ENCODE measurements around the gene APOBEC3A. TPM values are rescaled to one million over a fixed set of nuclear protein-coding genes. Genes with fewer than 3 reads are reported as not detected.
"Not testable (repeated sequence)": the region's sequence is repeated elsewhere in the genome, so short reads cannot be mapped to it uniquely, and the experiment has no call there.

APOBEC3A gene
- total RNA-seq, 1 donor: not detected

- Histone ChIP-seq H3K27me3 (ENCODE audit: insufficient read depth, low read length) (peaks cover 11% of the 10 kb centered on the region), H3K4me1 (ENCODE audit: insufficient read depth, low read length) (no peaks in the 10 kb centered on the region), H3K36me3 (ENCODE audit: insufficient read depth, low read length) (no peaks in the 10 kb centered on the region), H3K9me3 (ENCODE audit: low read depth, low read length) (no peaks in the 10 kb centered on the region), H3K79me2 (ENCODE audit: insufficient read depth, low read length) (no peaks in the 10 kb centered on the region), H4K20me1 (ENCODE audit: insufficient read depth, low read length) (no peaks in the 10 kb centered on the region), H2AFZ (ENCODE audit: low read length) (no peak overlapping the region), H3K27ac (ENCODE audit: low read depth, low read length) (no peak overlapping the region), H3K4me2 (ENCODE audit: insufficient read depth, low read length) (no peak overlapping the region), H3K4me3 (ENCODE audit: insufficient read depth, low read length) (no peak overlapping the region)
- no peak for TF ChIP-seq CTCF (IDR thresholded peaks at IDR 0.05; ENCODE audit: extremely low read depth, low read depth, low read length)
- DNase-seq (ENCODE audit: insufficient read length, low spot score, missing footprints): no peak
Observed at GRCh38 chr22:38996105-38996504, 38.7 kb downstream of the APOBEC3A start.

- Histone ChIP-seq H3K4me3 (ENCODE audit: insufficient read depth, low read length) (no peak overlapping the region), H3K27me3 (ENCODE audit: insufficient read depth, low read length) (peaks cover 11% of the 10 kb centered on the region), H2AFZ (ENCODE audit: low read length) (no peak overlapping the region), H3K9me3 (ENCODE audit: low read depth, low read length) (no peaks in the 10 kb centered on the region), H3K4me2 (ENCODE audit: insufficient read depth, low read length) (no peak overlapping the region), H3K79me2 (ENCODE audit: insufficient read depth, low read length) (no peaks in the 10 kb centered on the region), H3K4me1 (ENCODE audit: insufficient read depth, low read length) (no peaks in the 10 kb centered on the region), H4K20me1 (ENCODE audit: insufficient read depth, low read length) (no peaks in the 10 kb centered on the region), H3K27ac (ENCODE audit: low read depth, low read length) (no peak overlapping the region), H3K36me3 (ENCODE audit: insufficient read depth, low read length) (no peaks in the 10 kb centered on the region)
- no peak for DNase-seq (ENCODE audit: insufficient read length, low spot score, missing footprints)
- TF ChIP-seq CTCF (IDR thresholded peaks at IDR 0.05; ENCODE audit: extremely low read depth, low read depth, low read length): no peak
Observed at GRCh38 chr22:38997518-38997917, 40.1 kb downstream of the APOBEC3A start.

GRCh38 chr22:39003165-39003638 lies 45.8 kb downstream of the APOBEC3A start:
- Histone ChIP-seq H4K20me1 (ENCODE audit: insufficient read depth, low read length) (no peaks in the 10 kb centered on the region), H3K9me3 (ENCODE audit: low read depth, low read length) (no peaks in the 10 kb centered on the region), H3K36me3 (ENCODE audit: insufficient read depth, low read length) (no peaks in the 10 kb centered on the region), H3K4me1 (ENCODE audit: insufficient read depth, low read length) (peaks cover 4% of the 10 kb centered on the region), H3K27ac (ENCODE audit: low read depth, low read length) (no peak overlapping the region), H3K4me3 (ENCODE audit: insufficient read depth, low read length) (no peak overlapping the region), H3K4me2 (ENCODE audit: insufficient read depth, low read length) (peak overlapping the region; percentile 38), H3K79me2 (ENCODE audit: insufficient read depth, low read length) (no peaks in the 10 kb centered on the region), H2AFZ (ENCODE audit: low read length) (peak overlapping the region; percentile 89), H3K27me3 (ENCODE audit: insufficient read depth, low read length) (peaks cover 11% of the 10 kb centered on the region)
- peak; percentile 79 for TF ChIP-seq CTCF (IDR thresholded peaks at IDR 0.05; ENCODE audit: extremely low read depth, low read depth, low read length)
- DNase-seq (ENCODE audit: insufficient read length, low spot score, missing footprints): peak; percentile 94

GRCh38 chr22:39007177-39007576 lies 49.8 kb downstream of the APOBEC3A start:
- no peak for DNase-seq (ENCODE audit: insufficient read length, low spot score, missing footprints)
- H3K79me2 ChIP-seq (ENCODE audit: insufficient read depth, low read length): no peaks in the 10 kb centered on the region
- H3K9me3 ChIP-seq (ENCODE audit: low read depth, low read length): no peaks in the 10 kb centered on the region
- TF ChIP-seq CTCF (IDR thresholded peaks at IDR 0.05; ENCODE audit: extremely low read depth, low read depth, low read length): no peak
- no peaks in the 10 kb centered on the region for H4K20me1 ChIP-seq (ENCODE audit: insufficient read depth, low read length)
- H3K36me3 ChIP-seq (ENCODE audit: insufficient read depth, low read length): no peaks in the 10 kb centered on the region
- H3K27ac ChIP-seq (ENCODE audit: low read depth, low read length): no peak overlapping the region
- no peaks in the 10 kb centered on the region for H3K27me3 ChIP-seq (ENCODE audit: insufficient read depth, low read length)
- no peak overlapping the region for H3K4me3 ChIP-seq (ENCODE audit: insufficient read depth, low read length)
- no peak overlapping the region for H3K4me2 ChIP-seq (ENCODE audit: insufficient read depth, low read length)
- peaks cover 4% of the 10 kb centered on the region for H3K4me1 ChIP-seq (ENCODE audit: insufficient read depth, low read length)
- H2AFZ ChIP-seq (ENCODE audit: low read length): no peak overlapping the region

GRCh38 chr22:39008271-39008850 lies 51.0 kb downstream of the APOBEC3A start:
- H2AFZ ChIP-seq (ENCODE audit: low read length); H3K79me2 ChIP-seq (ENCODE audit: insufficient read depth, low read length); H4K20me1 ChIP-seq (ENCODE audit: insufficient read depth, low read length); H3K27me3 ChIP-seq (ENCODE audit: insufficient read depth, low read length); H3K9me3 ChIP-seq (ENCODE audit: low read depth, low read length); H3K4me1 ChIP-seq (ENCODE audit: insufficient read depth, low read length); H3K27ac ChIP-seq (ENCODE audit: low read depth, low read length); H3K4me3 ChIP-seq (ENCODE audit: insufficient read depth, low read length); DNase-seq (ENCODE audit: insufficient read length, low spot score, missing footprints); H3K4me2 ChIP-seq (ENCODE audit: insufficient read depth, low read length); H3K36me3 ChIP-seq (ENCODE audit: insufficient read depth, low read length): not testable (repeated sequence)

All from osteoblast (primary cell).